Caco-2 (cell line): ENCODE data around the gene CPA5. TPM values are rescaled to one million over a fixed set of nuclear protein-coding genes. Genes with fewer than 3 reads are reported as not detected.

Experiments used
- BruUV-seq: library from RNA; stranded (reverse); fragments of 400-500 nt; replicated peaks from 2 replicates; lab custom pipeline; 2021; lab: Mats Ljungman, UMichigan
- CTCF ChIA-PET: fragments of 300-600 bp; sonication (Branson Sonifier 250); formaldehyde crosslinking; loops from one replicate; lab custom pipeline; 2022; ENCODE audit warnings: antibody characterized with exemption; lab: Charles Lee
- POLR2A ChIA-PET: fragments of 300-600 bp; sonication (Branson Sonifier 250); formaldehyde crosslinking; loops from one replicate; lab custom pipeline; 2022; ENCODE audit warnings: antibody characterized with exemption; lab: Charles Lee
- DNase-seq, 2 experiments: peaks; one replicate each; pipeline versions ENCODE4 v3.0.0 to v3.0.0-alpha.2; 2020 to 2022
- H3K27me3 ChIP-seq: replicated peaks from 2 replicates; pipeline ENCODE4 v1.6.0; 2011; ENCODE audit warnings: low read length; ENCODE audit not compliant: control insufficient read depth, insufficient read depth
- H3K36me3 ChIP-seq: 2 replicates; pipeline ENCODE4 v1.5.1; 2011; ENCODE audit warnings: low read length; ENCODE audit not compliant: control insufficient read depth, insufficient read depth
- H3K4me1 ChIP-seq: fragments of 250-450 bp; sonication (Bioruptor Pico); 2 replicates; pipeline ENCODE4 v1.5.1; 2020; ENCODE audit warnings: mild to moderate bottlenecking
- H3K4me3 ChIP-seq: 2 replicates; pipeline ENCODE4 v1.5.1; 2011; ENCODE audit warnings: low read depth, mild to moderate bottlenecking, control low read depth, low read length
- H3K9me3 ChIP-seq: fragments of 250-450 bp; sonication (Bioruptor Pico); 2 replicates; pipeline ENCODE4 v1.5.1; 2020; ENCODE audit warnings: mild to moderate bottlenecking, moderate library complexity
- H3K27ac Mint-ChIP-seq: one replicate; pipeline ENCODE4 v1.8.0; 2022; ENCODE audit warnings: mixed read lengths; ENCODE audit not compliant: unreplicated experiment
- H3K27me3 Mint-ChIP-seq: one replicate; pipeline ENCODE4 v1.8.0; 2022; ENCODE audit warnings: mixed read lengths; ENCODE audit not compliant: insufficient read depth, unreplicated experiment
- H3K36me3 Mint-ChIP-seq: one replicate; pipeline ENCODE4 v1.8.0; 2022; ENCODE audit warnings: mild to moderate bottlenecking, mixed read lengths; ENCODE audit not compliant: insufficient read depth, unreplicated experiment
- H3K4me1 Mint-ChIP-seq: one replicate; pipeline ENCODE4 v1.8.0; 2022; ENCODE audit warnings: low read depth, mixed read lengths; ENCODE audit not compliant: unreplicated experiment
- H3K4me3 Mint-ChIP-seq: one replicate; pipeline ENCODE4 v1.8.0; 2022; ENCODE audit warnings: mild to moderate bottlenecking, moderate library complexity, mixed read lengths; ENCODE audit not compliant: unreplicated experiment
- H3K9me3 Mint-ChIP-seq: one replicate; pipeline ENCODE4 v1.8.0; 2022; ENCODE audit warnings: mixed read lengths; ENCODE audit not compliant: unreplicated experiment
- CTCF ChIP-seq, 2 experiments: fragments of 200-600 bp in 1 of 2; IDR thresholded peaks; 1 replicate in 1 of 2; 2 replicates in 1 of 2; pipeline versions ENCODE4 v1.5.1 to v1.8.0; 2011 to 2022; ENCODE audit warnings: antibody characterized with exemption in 1 of 2, control low read depth in 1 of 2, inconsistent platforms in 1 of 2, low read depth in 1 of 2, low read length in 1 of 2, mild to moderate bottlenecking in 1 of 2, moderate library complexity in 1 of 2; ENCODE audit not compliant: insufficient read depth in 1 of 2, severe bottlenecking in 1 of 2, unreplicated experiment in 1 of 2
- intact Hi-C: fragments of 100-400 bp; cut with micrococcal nuclease; formaldehyde crosslinking; loops from one replicate; pipeline ENCODE4 v1.10.0; 2022; ENCODE audit not compliant: unreplicated experiment
- total RNA-seq: library from RNA; stranded (reverse); gene quantifications from 2 replicates; pipeline ENCODE4 v1.2.3, GENCODE V29; 2022

Gene CPA5
- total RNA-seq, 1 experiment from 2014 or later = not detected

- TF ChIP-seq CTCF (IDR thresholded peaks at IDR 0.05; ENCODE audit: insufficient read depth in 1 of 2, low read depth in 1 of 2, low read length in 1 of 2, severe bottlenecking in 1 of 2, unreplicated experiment in 1 of 2) = no peak
- H3K27me3 ChIP-seq = no peaks in the 10 kb centered on the region
Observed at GRCh38 chr7:130369831-130370550, 25.4 kb downstream of the CPA5 start.

GRCh38 chr7:130371046-130371445 is 26.4 kb downstream of the CPA5 start:
- Mint-ChIP-seq H3K4me1 (peaks cover 42% of the 10 kb centered on the region), H3K27me3 (no peaks in the 10 kb centered on the region), H3K27ac (no peak overlapping the region), H3K4me3 (no peak overlapping the region), H3K36me3 (peaks cover 14% of the 10 kb centered on the region), H3K9me3 (peaks cover 13% of the 10 kb centered on the region)
- ChIA-PET CTCF (interaction anchor here (0.7 kb wide), 1 partner anchor 274 kb away, joined by 3 read pairs; no protein-coding TSS in a partner anchor), POLR2A (no interaction called here)
- TF ChIP-seq CTCF (IDR thresholded peaks at IDR 0.05; ENCODE audit: insufficient read depth in 1 of 2, low read depth in 1 of 2, low read length in 1 of 2, severe bottlenecking in 1 of 2, unreplicated experiment in 1 of 2) = no peak
- no TSS peak for BruUV-seq
- peaks cover 5% of the 10 kb centered on the region; the same call in 1 of the 2 replicates for H3K9me3 ChIP-seq
- H3K4me1 ChIP-seq = peaks cover 56% of the 10 kb centered on the region
- DNase-seq = no peak
- H3K4me3 ChIP-seq = no peak overlapping the region
- intact Hi-C loops = no loop called here
- H3K27me3 ChIP-seq = no peaks in the 10 kb centered on the region
- 0 out of 2 replicates have a peak, but pooled peaks cover 2% of the 10 kb centered on the region for H3K36me3 ChIP-seq

More at GRCh38 chr7:130369831-130370550, 25.4 kb downstream of the CPA5 start:
- no peak for DNase-seq
- no peaks in the 10 kb centered on the region for H3K9me3 ChIP-seq
- 0 out of 2 replicates have a peak, but pooled peaks cover 2% of the 10 kb centered on the region for H3K36me3 ChIP-seq
- peaks cover 60% of the 10 kb centered on the region for H3K4me1 ChIP-seq
- Mint-ChIP-seq H3K27me3 (no peaks in the 10 kb centered on the region), H3K4me1 (peaks cover 42% of the 10 kb centered on the region), H3K27ac (peak overlapping the region; percentile 80), H3K36me3 (peaks cover 14% of the 10 kb centered on the region), H3K9me3 (peaks cover 10% of the 10 kb centered on the region), H3K4me3 (peak overlapping the region; percentile 48)
- no peak overlapping the region for H3K4me3 ChIP-seq
- BruUV-seq = no TSS peak
- POLR2A ChIA-PET = no interaction called here
- CTCF ChIA-PET = no interaction called here
- intact Hi-C loops = no loop called here

- H3K36me3 ChIP-seq = 0 out of 2 replicates have a peak, but pooled peaks cover 2% of the 10 kb centered on the region
- BruUV-seq = no TSS peak
- peaks cover 11% of the 10 kb centered on the region for H3K9me3 ChIP-seq
- DNase-seq = no peak
- H3K4me1 Mint-ChIP-seq = peaks cover 42% of the 10 kb centered on the region
- H3K4me3 ChIP-seq = no peak overlapping the region
- ChIA-PET CTCF (no interaction called here), POLR2A (no interaction called here)
- H3K27ac Mint-ChIP-seq = peak overlapping the region; percentile 98
- intact Hi-C loops = no loop called here
- H3K27me3 Mint-ChIP-seq = no peaks in the 10 kb centered on the region
- peaks cover 23% of the 10 kb centered on the region for H3K9me3 Mint-ChIP-seq
- H3K27me3 ChIP-seq = no peaks in the 10 kb centered on the region
- H3K4me3 Mint-ChIP-seq = peak overlapping the region; percentile 75
- TF ChIP-seq CTCF (IDR thresholded peaks at IDR 0.05; ENCODE audit: insufficient read depth in 1 of 2, low read depth in 1 of 2, low read length in 1 of 2, severe bottlenecking in 1 of 2, unreplicated experiment in 1 of 2) = no peak
- peaks cover 45% of the 10 kb centered on the region for H3K4me1 ChIP-seq
- peaks cover 14% of the 10 kb centered on the region for H3K36me3 Mint-ChIP-seq
Observed at GRCh38 chr7:130372402-130373165, 28.0 kb downstream of the CPA5 start.
